Limb (tissue), 2 donors: ENCODE data around the gene MYO19.
"Not testable (repeated sequence)": the region's sequence is repeated elsewhere in the genome, so short reads cannot be mapped to it uniquely, and the experiment has no call there.

Experiments
- DNase-seq, 2 donors: peaks; one replicate each; pipeline ENCODE4 v3.0.0-alpha.2; 2016; ENCODE audit errors: extremely low spot score in 2 of 2

Gene MYO19

GRCh38 chr17:36532435-36532975, 2.2 kb downstream of the MYO19 start:
- DNase-seq, result no peak

GRCh38 chr17:36529121-36529520, 5.5 kb downstream of the MYO19 start:
- DNase-seq, result no peak

- no peak for DNase-seq
Observed at GRCh38 chr17:36527621-36528250, 6.9 kb downstream of the MYO19 start.

GRCh38 chr17:36525888-36526287, 8.8 kb downstream of the MYO19 start:
- DNase-seq, result no peak

- no peak for DNase-seq
Observed at GRCh38 chr17:36525113-36525512, 9.6 kb downstream of the MYO19 start.

GRCh38 chr17:36524428-36524876, 10.2 kb downstream of the MYO19 start:
- no peak for DNase-seq

- DNase-seq, result no peak
Observed at GRCh38 chr17:36523113-36523512, 11.6 kb downstream of the MYO19 start.

- DNase-seq, result no peak
Observed at GRCh38 chr17:36515837-36516236, 18.8 kb downstream of the MYO19 start.

- no peak for DNase-seq
Observed at GRCh38 chr17:36514856-36515255, 19.8 kb downstream of the MYO19 start.

- DNase-seq, result no peak
Observed at GRCh38 chr17:36512641-36513040, 22.0 kb downstream of the MYO19 start.

GRCh38 chr17:36511216-36511615, 23.5 kb downstream of the MYO19 start:
- DNase-seq, result no peak

GRCh38 chr17:36510636-36511035, 24.0 kb downstream of the MYO19 start:
- DNase-seq, result no peak

GRCh38 chr17:36509272-36509985, 25.2 kb downstream of the MYO19 start:
- no peak for DNase-seq

GRCh38 chr17:36508439-36508838, 26.2 kb downstream of the MYO19 start:
- DNase-seq, result not testable (repeated sequence)

GRCh38 chr17:36507266-36507665, 27.4 kb downstream of the MYO19 start:
- DNase-seq, result no peak

GRCh38 chr17:36506831-36507230, 27.8 kb downstream of the MYO19 start:
- no peak for DNase-seq

- no peak for DNase-seq
Observed at GRCh38 chr17:36506249-36506826, 28.3 kb downstream of the MYO19 start.

GRCh38 chr17:36505171-36505570, 29.5 kb downstream of the MYO19 start:
- DNase-seq, result no peak

- DNase-seq, result no peak
Observed at GRCh38 chr17:36504156-36504545, 30.5 kb downstream of the MYO19 start.

- no peak for DNase-seq
Observed at GRCh38 chr17:36503456-36504155, 31.1 kb downstream of the MYO19 start.

- no peak for DNase-seq
Observed at GRCh38 chr17:36501963-36502362, 32.7 kb downstream of the MYO19 start.

GRCh38 chr17:36501351-36501750, 33.3 kb downstream of the MYO19 start:
- no peak for DNase-seq
